Keratinocyte (primary cell): ENCODE data around the gene C14orf119. TPM values are rescaled to one million over a fixed set of nuclear protein-coding genes. Genes with fewer than 3 reads are reported as not detected.
A peak's percentile ranks its signal among the peaks of the same experiment; 100 is the strongest.

Source experiments
- DNase-seq: peaks from one replicate; pipeline ENCODE4 v3.0.0-alpha.2; 2011; ENCODE audit warnings: low read depth, missing footprints, low spot score
- FAIRE-seq: peaks from 2 replicates; lab custom pipeline; 2011; peaks lifted over from hg19 to GRCh38; lab: Jason Lieb, UNC
- H2AFZ ChIP-seq: 2 replicates; pipeline ENCODE4 v1.6.0; 2012; ENCODE audit warnings: low read length, control low read depth, inconsistent platforms; ENCODE audit not compliant: control insufficient read depth
- H3K27ac ChIP-seq: 2 replicates; pipeline ENCODE4 v1.5.1; 2011; ENCODE audit warnings: low read length; ENCODE audit not compliant: control insufficient read depth, insufficient read depth
- H3K27me3 ChIP-seq: 3 replicates; pipeline ENCODE4 v1.6.0; 2011; ENCODE audit warnings: low read length; ENCODE audit not compliant: control insufficient read depth, insufficient read depth; ENCODE audit errors: extremely low read depth
- H3K36me3 ChIP-seq, 2 experiments: 2 replicates in 1 of 2; 3 replicates in 1 of 2; pipeline ENCODE4 v1.5.1; 2011; ENCODE audit warnings: low read length in 2 of 2, mild to moderate bottlenecking in 1 of 2; ENCODE audit not compliant: control insufficient read depth in 2 of 2, insufficient read depth in 2 of 2; ENCODE audit errors: extremely low read depth in 1 of 2
- H3K4me1 ChIP-seq: 3 replicates; pipeline ENCODE4 v1.5.1; 2011; ENCODE audit warnings: low read length; ENCODE audit not compliant: control insufficient read depth, insufficient read depth; ENCODE audit errors: extremely low read depth
- H3K4me2 ChIP-seq: 3 replicates; pipeline ENCODE4 v1.6.0; 2011; ENCODE audit warnings: low read depth, low read length; ENCODE audit not compliant: control insufficient read depth, insufficient read depth; ENCODE audit errors: extremely low read depth
- H3K4me3 ChIP-seq, 3 experiments: fragments of 200-600 bp in 1 of 3; sonication (generic) in 1 of 3; 2 replicates in 2 of 3; 3 replicates in 1 of 3; pipeline ENCODE4 v1.5.1; 2011 to 2016; ENCODE audit warnings: low read length in 3 of 3, mild to moderate bottlenecking in 3 of 3, control low read depth in 2 of 3, inconsistent platforms in 1 of 3, low read depth in 1 of 3, mixed read lengths in 1 of 3, mixed run types in 1 of 3, moderate library complexity in 1 of 3; ENCODE audit not compliant: control insufficient read depth in 2 of 3, insufficient read depth in 2 of 3; ENCODE audit errors: extremely low read depth in 1 of 3
- H3K79me2 ChIP-seq: 2 replicates; pipeline ENCODE4 v1.6.0; 2012; ENCODE audit warnings: low read length; ENCODE audit not compliant: control insufficient read depth, insufficient read depth
- H3K9ac ChIP-seq: 3 replicates; pipeline ENCODE4 v1.6.0; 2011; ENCODE audit warnings: low read length; ENCODE audit not compliant: control insufficient read depth, insufficient read depth; ENCODE audit errors: extremely low read depth
- H3K9me1 ChIP-seq: 3 replicates; pipeline ENCODE4 v1.6.0; 2011; ENCODE audit warnings: low read length; ENCODE audit not compliant: control insufficient read depth, insufficient read depth; ENCODE audit errors: extremely low read depth
- H3K9me3 ChIP-seq: 2 replicates; pipeline ENCODE4 v1.5.1; 2012; ENCODE audit warnings: low read depth, low read length; ENCODE audit not compliant: control insufficient read depth
- H4K20me1 ChIP-seq: 3 replicates; pipeline ENCODE4 v1.6.0; 2011; ENCODE audit warnings: low read length; ENCODE audit not compliant: control insufficient read depth, insufficient read depth; ENCODE audit errors: extremely low read depth
- EZH2 ChIP-seq: IDR thresholded peaks from one replicate; pipeline ENCODE4 v1.6.1; 2012; ENCODE audit warnings: inconsistent platforms, mild to moderate bottlenecking, low read length, moderate library complexity
- dilution Hi-C: fragments of 300-500 bp; cut with MboI; formaldehyde crosslinking; loops from one replicate; pipeline ENCODE4 v1.7.0; 2020; ENCODE audit warnings: low sequenced_read_pairs; ENCODE audit not compliant: extremely low pct_ligation_motif_present
- polyA plus RNA-seq, 5 experiments: library from polyadenylated mRNA; depleted of rRNA in 3 of 5; stranded (reverse) in 3 of 5; stranded (forward) in 1 of 5; unstranded in 1 of 5; fragments of >200 nt; gene quantifications; 1 replicate in 1 of 5; 2 replicates in 3 of 5; 3 replicates in 1 of 5; pipeline versions ENCODE4 v1.2.1 to v1.2.3, GENCODE V29; 2011 to 2012; ENCODE audit warnings: missing spikeins in 2 of 5, low read depth in 1 of 5, low replicate concordance in 1 of 5
- TF ChIP-seq, protein P1 (sequence below), 3 experiments: IDR thresholded peaks in 1 of 3; conservative IDR thresholded peaks in 1 of 3; optimal IDR thresholded peaks in 1 of 3; 2 replicates in 2 of 3; 3 replicates in 1 of 3; pipeline versions ENCODE3 to v1.5.1; 2011; ENCODE audit warnings: low read length in 3 of 3, mild to moderate bottlenecking in 3 of 3, moderate library complexity in 2 of 3, control low read depth in 1 of 3, inconsistent platforms in 1 of 3; ENCODE audit not compliant: insufficient read depth in 2 of 3; ENCODE audit errors: extremely low read depth in 1 of 3

C14orf119 gene
- polyA plus RNA-seq, 1 donor (not counting 4 experiments of a cell fraction or from before 2014, with no cell fraction given) = 73.7 TPM

DNA sequence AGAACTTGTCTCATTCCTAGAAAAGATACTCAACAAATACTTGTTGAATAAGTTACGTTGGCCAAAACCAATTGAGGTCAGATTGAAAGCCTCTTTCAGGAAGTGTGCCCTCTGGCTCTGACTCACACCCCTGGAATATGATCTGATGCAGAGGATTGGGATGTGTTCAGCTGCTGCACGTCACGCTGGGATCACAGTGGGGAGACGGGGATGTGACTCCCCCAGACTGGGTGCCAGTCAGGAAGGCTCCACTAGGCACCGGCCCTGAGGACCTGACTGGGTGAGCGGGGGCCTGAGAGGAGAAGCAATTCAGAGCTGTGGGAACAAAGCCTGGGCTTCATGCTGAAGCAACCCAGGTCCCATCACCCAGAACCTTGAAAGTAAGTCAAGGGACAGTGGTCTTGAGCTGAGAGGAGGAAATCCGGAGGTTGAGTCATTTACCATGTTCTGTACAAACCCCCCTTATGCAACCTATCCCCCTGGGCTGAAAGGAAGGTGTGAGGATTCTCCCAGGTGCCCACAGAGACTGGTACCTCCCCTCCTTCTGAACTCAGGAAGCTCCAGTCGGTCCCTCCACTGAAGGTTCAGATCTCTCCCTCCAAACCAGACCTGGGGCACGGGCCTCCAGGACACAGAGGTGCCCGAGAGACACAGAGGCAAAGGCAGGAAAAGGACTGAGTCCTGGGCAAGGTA lies 19.9 kb downstream of the C14orf119 start:
- TF ChIP-seq, protein P1, sequence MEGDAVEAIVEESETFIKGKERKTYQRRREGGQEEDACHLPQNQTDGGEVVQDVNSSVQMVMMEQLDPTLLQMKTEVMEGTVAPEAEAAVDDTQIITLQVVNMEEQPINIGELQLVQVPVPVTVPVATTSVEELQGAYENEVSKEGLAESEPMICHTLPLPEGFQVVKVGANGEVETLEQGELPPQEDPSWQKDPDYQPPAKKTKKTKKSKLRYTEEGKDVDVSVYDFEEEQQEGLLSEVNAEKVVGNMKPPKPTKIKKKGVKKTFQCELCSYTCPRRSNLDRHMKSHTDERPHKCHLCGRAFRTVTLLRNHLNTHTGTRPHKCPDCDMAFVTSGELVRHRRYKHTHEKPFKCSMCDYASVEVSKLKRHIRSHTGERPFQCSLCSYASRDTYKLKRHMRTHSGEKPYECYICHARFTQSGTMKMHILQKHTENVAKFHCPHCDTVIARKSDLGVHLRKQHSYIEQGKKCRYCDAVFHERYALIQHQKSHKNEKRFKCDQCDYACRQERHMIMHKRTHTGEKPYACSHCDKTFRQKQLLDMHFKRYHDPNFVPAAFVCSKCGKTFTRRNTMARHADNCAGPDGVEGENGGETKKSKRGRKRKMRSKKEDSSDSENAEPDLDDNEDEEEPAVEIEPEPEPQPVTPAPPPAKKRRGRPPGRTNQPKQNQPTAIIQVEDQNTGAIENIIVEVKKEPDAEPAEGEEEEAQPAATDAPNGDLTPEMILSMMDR (optimal IDR thresholded peaks at IDR 0.05 in 1 of 3, IDR thresholded peaks at IDR 0.05 in 1 of 3, conservative IDR thresholded peaks at IDR 0.05 in 1 of 3; ENCODE audit: extremely low read depth in 1 of 3, insufficient read depth in 2 of 3, low read length in 3 of 3) = no peak
- no peak for TF ChIP-seq EZH2
- Histone ChIP-seq H2AFZ (peak overlapping the region; percentile 35), H3K4me1 (peaks cover 26% of the 10 kb centered on the region), H3K9me1 (no peaks in the 10 kb centered on the region), H3K36me3 (no peaks in the 10 kb centered on the region), H3K9ac (peak overlapping the region; percentile 42), H3K27me3 (no peaks in the 10 kb centered on the region), H4K20me1 (no peaks in the 10 kb centered on the region), H3K9me3 (no peaks in the 10 kb centered on the region), H3K79me2 (no peaks in the 10 kb centered on the region), H3K4me3 (peak overlapping the region in 2 of 3 experiments; percentile 16 to 50), H3K4me2 (peak overlapping the region; percentile 86), H3K27ac (peak overlapping the region; percentile 84)
- FAIRE-seq (peak; percentile 86), DNase-seq (peak; percentile 88)
- dilution Hi-C loops = no loop called here

DNA sequence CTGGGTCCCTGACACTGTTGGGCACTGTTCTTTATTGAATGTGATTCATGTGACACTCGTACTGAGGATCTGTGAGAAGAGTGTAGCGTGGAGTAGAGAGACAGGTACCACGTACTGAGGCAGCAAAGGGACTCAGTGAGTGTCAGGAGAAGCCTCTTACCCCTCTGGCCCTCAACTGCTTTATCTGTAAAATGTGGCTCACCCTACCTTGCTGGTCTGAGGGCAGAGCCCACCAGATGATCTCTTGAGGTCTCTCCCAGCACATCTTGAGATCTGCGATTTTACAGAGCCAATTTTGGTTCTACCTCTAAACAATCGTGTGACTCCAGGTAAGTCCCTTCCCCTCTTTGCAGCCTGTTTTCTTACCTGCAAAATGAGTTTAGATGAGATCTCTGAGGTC lies 20.6 kb downstream of the C14orf119 start:
- Histone ChIP-seq H3K27ac (peak overlapping the region; percentile 84), H3K9ac (no peak overlapping the region), H3K4me3 (no peak overlapping the region), H3K4me2 (peak overlapping the region; percentile 86), H3K4me1 (peaks cover 26% of the 10 kb centered on the region), H3K36me3 (no peaks in the 10 kb centered on the region), H3K79me2 (no peaks in the 10 kb centered on the region), H4K20me1 (no peaks in the 10 kb centered on the region), H3K27me3 (no peaks in the 10 kb centered on the region), H3K9me3 (no peaks in the 10 kb centered on the region), H2AFZ (no peak overlapping the region), H3K9me1 (no peaks in the 10 kb centered on the region)
- DNase-seq = no peak
- TF ChIP-seq EZH2 = no peak
- TF ChIP-seq, protein P1 (optimal IDR thresholded peaks at IDR 0.05 in 1 of 3, IDR thresholded peaks at IDR 0.05 in 1 of 3, conservative IDR thresholded peaks at IDR 0.05 in 1 of 3; ENCODE audit: extremely low read depth in 1 of 3, insufficient read depth in 2 of 3, low read length in 3 of 3) = no peak
- dilution Hi-C loops = no loop called here
- no peak for FAIRE-seq
